NCI-H345 (cell line): ENCODE results near the gene MBOAT1.
"Not testable (repeated sequence)": the region's sequence is repeated elsewhere in the genome, so short reads cannot be mapped to it uniquely, and the experiment has no call there.

ENCODE experiments used
- DNase-seq: peaks from one replicate; lab custom pipeline; 2025; lab: John Stamatoyannopoulos, UW

MBOAT1 gene

GRCh38 chr6:20202699-20203302 is 9.5 kb downstream of the MBOAT1 start:
- DNase-seq, result no peak

DNA sequence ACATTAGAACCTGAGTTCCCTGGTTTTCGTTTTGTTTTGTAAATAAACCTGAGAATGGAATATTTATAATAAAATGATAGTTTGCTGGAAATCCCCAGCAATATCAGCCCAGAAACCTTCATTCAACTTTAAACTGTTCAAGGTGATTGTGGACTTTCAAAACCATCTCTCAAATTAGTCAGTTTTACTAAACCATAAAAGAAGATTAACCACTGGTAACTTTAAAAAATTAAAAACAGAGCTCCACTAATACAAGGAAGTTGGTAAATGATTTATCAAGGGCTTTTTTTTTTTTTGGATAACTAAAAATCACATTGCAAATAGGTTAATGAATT is 10.0 kb downstream of the MBOAT1 start:
- no peak for DNase-seq

GRCh38 chr6:20200761-20201630 is 11.3 kb downstream of the MBOAT1 start:
- no peak for DNase-seq

DNA sequence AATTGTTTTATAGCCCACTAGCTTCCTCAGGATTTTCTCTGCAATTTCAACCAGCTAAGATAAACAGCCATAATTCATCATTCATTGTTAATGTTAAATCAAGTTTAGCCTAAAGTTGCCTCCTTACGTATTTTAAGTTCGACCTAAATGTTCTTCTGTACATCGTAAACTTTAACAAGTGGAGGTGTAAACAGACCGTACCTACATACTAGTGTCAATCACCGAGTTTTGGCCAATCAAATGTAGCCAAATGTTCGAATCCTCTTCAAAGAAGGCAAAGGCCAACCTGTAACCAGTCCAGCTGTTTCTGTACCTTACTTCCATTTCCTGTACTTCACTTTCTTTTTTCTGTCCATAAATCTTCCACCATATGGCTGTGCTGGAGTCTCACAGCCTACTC is 13.5 kb downstream of the MBOAT1 start:
- no peak for DNase-seq

- no peak for DNase-seq
Measured at GRCh38 chr6:20198156-20198774, 14.0 kb downstream of the MBOAT1 start.

DNA sequence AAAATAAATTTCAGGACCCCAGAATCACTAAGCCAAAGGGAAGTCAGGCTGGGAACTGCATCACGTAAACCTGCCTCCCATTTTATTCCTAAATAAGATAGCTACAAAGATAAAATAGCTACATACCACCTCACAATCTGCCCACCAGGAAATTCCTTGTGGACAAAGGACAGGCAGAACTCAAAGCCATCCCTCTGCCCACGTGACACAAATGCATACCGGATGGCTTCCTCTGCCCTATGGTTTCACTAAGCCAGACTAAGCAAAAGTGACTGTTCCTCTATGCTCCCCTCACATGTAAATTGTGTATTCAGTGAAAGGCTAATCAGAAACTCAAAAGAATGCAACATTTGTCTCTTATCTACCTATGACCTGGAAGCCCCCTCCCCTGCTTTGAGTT is 15.0 kb downstream of the MBOAT1 start:
- no peak for DNase-seq

- no peak for DNase-seq
Measured at GRCh38 chr6:20192625-20193024, 19.6 kb downstream of the MBOAT1 start.

GRCh38 chr6:20191992-20192391 is 20.3 kb downstream of the MBOAT1 start:
- DNase-seq, result no peak

DNA sequence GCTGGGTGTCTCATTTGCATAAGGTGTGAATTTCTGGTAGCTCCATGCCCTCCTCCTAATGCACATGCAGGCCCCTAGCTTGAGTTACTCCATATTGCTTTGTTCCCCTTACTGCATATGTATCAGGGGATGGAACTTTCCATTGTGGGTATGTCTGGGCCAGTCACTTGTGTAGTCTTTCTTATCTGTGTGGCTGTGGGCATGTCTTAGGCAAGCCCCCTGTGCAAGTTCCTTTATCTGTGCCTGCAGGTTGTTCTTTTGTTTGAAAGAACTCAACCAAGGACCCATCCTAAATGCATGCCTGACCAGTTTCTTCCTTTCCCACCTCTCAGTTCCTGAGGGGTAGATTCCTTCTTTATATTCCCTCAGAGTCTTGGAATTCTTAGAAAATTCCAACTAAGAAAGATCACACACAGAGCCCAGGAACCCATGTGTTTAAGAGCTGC is 23.6 kb downstream of the MBOAT1 start:
- DNase-seq, result no peak

DNA sequence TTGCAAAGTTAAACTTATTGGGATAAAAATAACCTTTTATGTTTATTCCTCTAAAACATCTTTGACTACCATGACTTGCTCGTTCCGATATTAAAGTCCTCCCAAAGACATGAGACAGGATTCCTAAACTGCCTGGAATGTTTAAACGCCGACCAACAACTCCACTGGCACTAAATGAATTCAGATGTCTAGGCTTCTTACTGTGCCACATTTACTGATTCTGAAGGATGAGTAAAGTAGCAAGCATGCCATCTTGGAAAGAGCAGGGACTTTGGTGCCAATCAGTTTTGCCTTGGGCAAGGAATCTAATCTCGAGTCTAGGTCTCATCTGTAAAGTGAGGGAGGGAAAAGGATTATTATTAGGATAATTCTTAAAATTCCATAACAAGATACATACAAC is 25.3 kb downstream of the MBOAT1 start:
- DNase-seq, result no peak

- DNase-seq, result no peak
Measured at GRCh38 chr6:20183706-20184105, 28.6 kb downstream of the MBOAT1 start.

GRCh38 chr6:20182926-20183521 is 29.2 kb downstream of the MBOAT1 start:
- DNase-seq, result peak; percentile 78

GRCh38 chr6:20182069-20182468 is 30.2 kb downstream of the MBOAT1 start:
- DNase-seq, result no peak

GRCh38 chr6:20180935-20181334 is 31.3 kb downstream of the MBOAT1 start:
- no peak for DNase-seq

GRCh38 chr6:20179287-20180045 is 32.8 kb downstream of the MBOAT1 start:
- DNase-seq, result not testable (repeated sequence)

- DNase-seq, result no peak
Measured at GRCh38 chr6:20178327-20178726, 33.9 kb downstream of the MBOAT1 start.

DNA sequence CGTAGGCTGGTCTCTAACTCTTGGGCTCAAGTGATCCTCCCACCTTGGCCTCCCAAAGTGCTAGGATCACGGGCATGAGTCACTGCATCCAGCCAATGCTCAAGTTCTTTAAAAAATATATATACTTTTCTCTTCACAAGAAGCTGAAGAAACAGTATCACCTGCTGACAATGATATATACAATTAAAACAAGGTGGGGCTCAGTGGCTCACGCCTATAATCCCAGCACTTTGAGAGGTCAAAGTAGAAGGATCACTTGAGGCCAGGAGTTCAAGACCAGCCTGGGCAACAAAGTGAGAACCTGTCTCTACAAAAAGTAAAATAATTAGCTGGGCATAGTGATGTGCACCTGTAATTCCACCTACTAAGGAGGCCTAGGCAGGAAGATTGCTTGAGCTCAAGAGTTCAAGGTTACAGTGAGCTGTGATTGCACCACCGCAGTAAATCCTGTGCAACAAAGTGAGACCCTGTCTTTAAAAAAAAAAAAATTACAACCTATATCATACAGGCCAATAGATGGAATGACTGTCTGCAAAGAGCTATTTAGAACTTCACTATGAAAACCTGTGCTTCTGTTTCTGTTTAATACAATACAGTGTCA is 36.4 kb downstream of the MBOAT1 start:
- no peak for DNase-seq

DNA sequence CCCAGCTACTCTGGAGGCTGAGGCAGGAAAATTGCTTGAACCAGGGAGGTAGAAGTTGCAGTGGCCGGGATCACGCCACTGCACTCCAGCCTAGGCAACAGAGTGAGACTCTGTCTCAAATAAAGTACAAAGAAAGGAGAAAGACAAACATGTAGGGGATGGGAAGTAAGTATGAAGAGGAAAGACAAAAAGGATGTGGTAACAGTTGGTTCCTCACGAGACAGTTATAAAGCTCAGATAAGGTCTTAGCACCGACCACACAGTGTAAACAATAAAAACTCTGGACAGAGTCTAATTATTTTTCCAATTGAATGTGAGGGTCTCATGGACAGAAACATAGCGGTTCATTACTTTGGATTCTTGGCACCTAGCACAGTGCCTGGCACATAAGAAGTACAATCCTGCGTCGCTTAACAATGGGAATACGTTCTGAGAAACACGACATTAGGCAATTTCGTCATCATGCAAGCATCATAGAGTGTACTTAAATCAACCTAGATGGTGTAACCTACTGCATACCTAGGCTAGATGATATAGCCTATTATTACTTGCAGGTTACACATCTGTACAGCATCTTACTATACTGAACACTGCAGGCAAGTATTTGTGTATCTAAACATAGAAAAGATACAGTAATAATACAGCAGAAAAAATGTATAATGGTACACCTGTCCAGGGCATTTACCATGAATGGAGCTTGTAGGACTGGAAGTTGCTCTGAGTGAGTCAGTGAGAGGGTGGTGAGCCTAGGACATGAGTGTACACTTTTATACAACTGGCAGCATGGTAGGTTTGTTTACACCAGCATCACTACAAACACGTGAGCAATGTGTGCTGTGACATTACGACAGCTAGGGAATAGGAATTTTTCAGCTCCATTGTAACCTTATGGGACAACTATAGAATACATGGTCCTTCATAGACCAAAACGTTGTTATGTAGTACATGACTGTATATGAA is 38.2 kb downstream of the MBOAT1 start:
- no peak for DNase-seq

- no peak for DNase-seq
Measured at GRCh38 chr6:20172842-20173456, 39.3 kb downstream of the MBOAT1 start.
